Stimulated activated CD8-positive, alpha-beta memory T cell treated with anti-CD3 and anti-CD28 coated beads, Interleukin-7, amount 100 ng/mL, for 1 hour (primary cell): ENCODE data around the gene SYNGR3.

ENCODE experiments used
- DNase-seq, 2 donors: peaks; one replicate each; pipeline ENCODE4 v3.0.0-alpha.2; 2020; ENCODE audit warnings: low read depth in 2 of 2

Gene SYNGR3

GRCh38 chr16:1992704-1993317 is 3.0 kb downstream of the SYNGR3 start:
- no peak for DNase-seq

GRCh38 chr16:1993731-1994131 is 4.0 kb downstream of the SYNGR3 start:
- DNase-seq: no peak

GRCh38 chr16:1997494-1998359 is 8.0 kb downstream of the SYNGR3 start:
- DNase-seq: no peak

DNA sequence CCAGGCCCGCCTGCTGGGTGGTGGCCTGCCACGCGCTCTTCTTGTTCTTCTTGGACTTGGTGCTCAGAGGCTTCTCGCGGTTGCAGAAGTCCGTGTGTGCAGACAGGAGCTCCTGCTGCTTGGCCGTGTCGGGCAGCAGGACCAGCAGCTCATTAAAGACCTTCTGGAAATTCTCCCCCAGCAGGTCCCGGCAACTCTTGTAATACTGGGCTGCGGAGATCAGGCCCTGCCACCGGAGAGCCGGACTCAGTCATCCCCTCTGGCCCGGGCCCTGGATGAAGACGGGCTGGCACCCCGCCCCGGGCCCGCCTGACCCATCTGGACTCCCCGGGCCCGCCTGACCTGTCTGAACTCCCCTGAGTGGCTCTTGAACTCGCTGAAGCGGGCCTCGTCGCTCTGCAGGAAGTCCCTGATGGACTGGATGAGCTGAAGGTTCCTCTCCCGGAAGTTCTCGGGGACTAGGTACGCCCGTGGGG is 8.6 kb downstream of the SYNGR3 start:
- no peak for DNase-seq

- DNase-seq: no peak
Observed at GRCh38 chr16:1998852-1999801, 9.4 kb downstream of the SYNGR3 start.

GRCh38 chr16:1999866-2000514 is 10.2 kb downstream of the SYNGR3 start:
- no peak for DNase-seq

- DNase-seq: no peak
Observed at GRCh38 chr16:2001035-2001434, 11.3 kb downstream of the SYNGR3 start.

DNA sequence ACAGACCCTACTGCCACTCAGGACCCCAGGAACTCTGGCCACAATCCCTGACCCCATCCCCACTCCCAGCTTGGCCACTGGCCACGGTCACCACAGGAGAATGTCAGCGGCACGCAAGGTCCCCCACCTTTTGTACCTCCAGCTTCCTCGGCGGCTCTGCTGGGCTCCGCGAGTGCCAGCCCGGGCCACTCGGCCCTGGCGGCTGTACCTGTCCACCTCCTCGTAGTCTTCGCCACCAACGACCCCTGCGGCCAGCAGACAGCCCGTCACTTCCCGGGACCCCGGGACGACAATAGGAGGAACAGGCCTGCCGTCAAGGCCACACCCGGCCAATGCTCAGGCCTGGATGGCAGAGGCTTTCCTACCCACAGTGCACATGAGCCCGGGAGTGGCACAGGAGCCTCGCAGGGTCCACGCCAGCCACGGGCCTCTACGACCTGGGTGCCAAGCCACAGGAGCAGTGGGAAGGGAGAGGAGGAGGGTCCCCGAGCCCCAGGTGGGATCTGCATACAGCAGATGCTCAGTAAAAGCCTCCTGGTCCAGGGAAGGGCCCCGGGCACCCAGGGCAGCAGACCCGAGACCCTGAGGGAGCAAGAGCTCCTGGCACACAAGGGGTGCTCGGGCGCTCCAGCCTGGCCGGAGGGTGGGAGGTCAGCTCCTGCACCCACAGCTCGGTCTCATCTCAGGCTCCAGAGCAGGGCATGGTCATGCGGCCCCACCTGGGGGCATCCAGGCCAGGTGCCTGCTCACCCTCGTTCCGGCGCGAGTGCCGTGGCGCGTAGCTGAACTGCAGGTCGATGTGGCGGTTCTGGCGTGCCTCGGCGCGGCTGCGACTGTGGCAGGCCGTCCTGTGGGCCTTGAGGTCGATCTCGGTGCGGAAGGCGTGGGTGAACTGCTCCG is 11.9 kb downstream of the SYNGR3 start:
- no peak for DNase-seq

DNA sequence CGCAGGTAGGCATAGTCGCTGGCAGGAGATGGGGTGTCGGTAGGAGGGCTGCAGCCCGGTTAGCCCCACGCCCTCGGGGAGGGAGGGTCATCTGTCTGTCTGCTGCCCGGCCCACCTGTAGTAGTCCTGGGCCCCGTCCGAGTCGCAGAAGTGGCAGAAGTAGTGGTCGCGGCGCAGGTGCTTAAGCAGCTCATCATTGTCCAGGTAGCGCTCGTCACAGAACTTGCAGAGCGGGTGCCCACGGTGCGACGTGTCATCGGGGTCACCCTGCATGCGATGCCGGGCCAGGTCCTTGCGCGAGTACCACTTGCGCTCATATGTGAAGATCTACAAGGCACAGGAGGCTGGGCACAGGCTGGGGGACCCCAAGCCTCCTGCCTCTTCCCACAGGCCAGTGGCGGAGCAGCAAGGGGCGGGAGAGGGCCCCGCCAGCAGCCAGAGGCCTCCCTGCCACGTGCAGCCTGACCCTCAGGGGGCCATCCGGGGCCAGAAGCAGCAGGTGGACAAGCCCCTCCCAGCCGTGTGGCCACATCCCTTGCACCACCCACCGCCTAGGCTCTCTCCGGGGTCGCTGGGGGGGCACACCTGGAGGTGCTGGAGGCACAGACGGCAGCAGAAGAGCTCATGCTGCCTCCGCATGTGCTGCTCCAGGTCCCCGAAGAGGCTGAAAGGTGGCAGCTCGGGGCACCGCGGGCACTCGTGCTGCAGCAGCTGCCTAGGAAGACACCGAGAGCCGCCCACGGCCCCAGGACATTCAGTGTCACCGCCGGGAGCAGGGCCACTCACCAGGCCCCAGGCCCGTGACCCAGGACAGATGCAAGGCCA is 12.8 kb downstream of the SYNGR3 start:
- DNase-seq: no peak

DNA sequence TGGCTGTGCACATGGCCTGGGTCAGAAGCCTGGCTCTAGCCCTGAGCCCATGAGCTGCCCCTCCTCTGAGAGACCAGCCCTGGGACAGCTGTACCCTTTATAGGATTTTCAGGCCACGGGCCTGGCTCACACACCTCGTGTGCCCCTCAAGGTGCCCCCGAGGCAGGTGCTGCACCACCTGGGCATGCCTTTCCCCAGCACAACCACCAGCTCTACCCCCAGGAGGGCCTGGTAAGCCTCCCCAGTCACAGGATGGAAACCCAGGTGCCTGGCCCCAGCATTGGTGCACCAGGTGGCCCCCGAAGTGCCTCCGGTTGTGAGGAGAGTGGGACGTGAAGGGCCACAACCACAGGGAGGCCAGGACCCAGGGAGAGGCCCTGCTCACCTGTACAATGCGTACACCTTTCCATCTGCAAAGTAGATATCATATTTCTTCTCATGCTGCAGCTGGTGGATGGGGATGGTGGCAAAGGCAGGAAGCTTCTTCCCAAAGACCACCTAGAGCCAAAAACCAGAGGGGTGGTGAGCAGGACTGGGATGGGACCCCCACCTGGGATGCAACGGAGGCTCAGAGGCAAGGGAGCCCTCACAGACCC is 13.6 kb downstream of the SYNGR3 start:
- DNase-seq: no peak

GRCh38 chr16:2003827-2004641 is 14.3 kb downstream of the SYNGR3 start:
- peak; percentile 62 to 65 for DNase-seq

DNA sequence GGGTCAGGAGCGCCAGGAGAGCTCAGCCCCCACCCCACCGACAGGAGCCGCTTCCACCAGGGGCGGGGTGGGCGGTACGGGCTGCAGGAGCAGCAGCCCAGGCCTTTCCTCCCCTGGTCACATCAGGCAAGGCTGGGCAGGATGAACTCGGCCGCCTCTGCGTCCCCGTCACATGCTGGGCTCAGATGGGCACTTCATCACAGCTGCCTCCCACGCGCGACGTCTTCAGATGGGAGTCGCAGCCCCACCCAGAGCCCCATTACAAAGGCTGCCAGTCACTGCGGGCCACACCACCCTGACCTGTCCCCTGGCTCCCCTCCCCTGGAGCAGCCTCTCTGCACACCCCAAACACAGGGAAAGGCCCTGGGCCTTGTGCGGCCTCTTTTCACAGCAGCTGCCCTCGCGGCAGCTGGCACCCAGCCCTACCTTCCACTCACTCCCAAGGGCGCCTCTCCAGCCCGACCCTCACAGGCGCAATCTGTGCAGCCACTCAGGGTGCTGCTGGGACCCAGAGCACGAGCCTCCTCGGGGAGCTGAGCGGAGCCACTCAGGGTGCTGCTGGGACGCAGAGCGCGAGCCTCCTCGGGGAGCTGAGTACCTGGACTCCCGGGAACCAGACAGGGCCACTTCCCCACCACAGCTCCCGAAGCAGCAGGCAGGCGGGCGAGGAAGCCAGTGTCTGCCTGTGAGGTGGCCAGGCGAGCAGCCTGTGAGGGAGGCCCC is 15.2 kb downstream of the SYNGR3 start:
- DNase-seq: no peak

GRCh38 chr16:2005646-2006045 is 15.9 kb downstream of the SYNGR3 start:
- DNase-seq: no peak

GRCh38 chr16:2006317-2006716 is 16.5 kb downstream of the SYNGR3 start:
- DNase-seq: no peak

DNA sequence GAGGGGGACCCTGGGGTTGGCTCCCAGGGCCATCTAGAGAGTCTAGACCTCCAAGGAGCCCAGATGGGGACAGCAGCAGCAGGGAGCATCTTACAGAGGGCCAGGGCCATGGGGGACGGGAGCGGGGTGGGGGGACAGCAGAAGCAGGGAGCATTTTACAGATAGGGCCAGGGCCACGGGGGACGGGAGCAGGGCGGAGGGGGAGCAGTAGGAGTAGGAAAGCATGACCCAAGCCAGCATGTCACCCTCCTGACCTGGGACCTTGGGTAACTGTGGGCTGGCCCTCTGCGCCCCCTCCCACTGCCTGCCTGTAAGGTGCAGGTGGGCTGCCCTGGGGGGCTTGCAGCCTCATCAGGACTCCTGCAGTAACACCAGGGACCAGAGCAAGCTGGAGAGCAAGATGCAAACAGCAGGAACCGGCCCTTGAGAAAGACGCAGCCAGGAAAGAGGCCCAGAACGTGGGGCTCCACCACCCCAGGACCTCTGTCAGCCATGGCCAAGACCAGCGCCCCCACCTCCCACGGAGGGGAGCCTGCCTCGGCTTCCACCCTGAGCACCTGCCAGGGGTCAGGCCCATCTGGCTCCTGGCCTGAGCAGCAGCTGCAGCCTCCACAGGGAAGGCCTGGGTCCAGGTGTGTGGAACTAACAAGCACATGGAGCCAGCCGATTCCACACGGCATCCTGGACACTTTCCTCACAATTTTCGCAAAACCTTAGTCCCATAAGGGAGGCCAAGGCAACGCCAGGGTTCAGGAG is 17.5 kb downstream of the SYNGR3 start:
- DNase-seq: no peak

GRCh38 chr16:2008009-2008526 is 18.3 kb downstream of the SYNGR3 start:
- no peak for DNase-seq
